H1 (cell line): ENCODE results near the gene BICD1. TPM values are rescaled to one million over a fixed set of nuclear protein-coding genes. Genes with fewer than 3 reads are reported as not detected.

Experiments
- CTCF ChIA-PET: fragments of 300-600 bp; sonication (Branson Sonifier 250); formaldehyde crosslinking; loops from one replicate; lab custom pipeline; 2021; ENCODE audit not compliant: partially characterized antibody; lab: Charles Lee
- POLR2A ChIA-PET: fragments of 300-600 bp; sonication (Branson Sonifier 250); formaldehyde crosslinking; loops from one replicate; lab custom pipeline; 2021; ENCODE audit warnings: inconsistent platforms; ENCODE audit not compliant: partially characterized antibody; lab: Charles Lee
- DNase-seq, 2 experiments: peaks; one replicate each; pipeline versions ENCODE4 v3.0.0 to v3.0.0-alpha.2; 2010 to 2022; ENCODE audit warnings: low spot score in 2 of 2, low read depth in 1 of 2, mixed read lengths in 1 of 2
- FAIRE-seq: peaks from 2 replicates; lab custom pipeline; 2011; peaks lifted over from hg19 to GRCh38; lab: Jason Lieb, UNC
- H2AFZ ChIP-seq: 2 replicates; pipeline ENCODE4 v1.8.1; 2012; ENCODE audit warnings: low read length, inconsistent platforms
- H2AK5ac ChIP-seq: 2 replicates; pipeline ENCODE4 v1.6.1; 2013; ENCODE audit warnings: low read depth, low read length
- H2BK120ac ChIP-seq: replicated peaks from 2 replicates; pipeline ENCODE3; 2013; ENCODE audit warnings: low read depth, low read length, inconsistent platforms
- H2BK12ac ChIP-seq: 2 replicates; pipeline ENCODE4 v1.6.1; 2013; ENCODE audit warnings: low read depth, low read length
- H2BK15ac ChIP-seq: 2 replicates; pipeline ENCODE4 v1.6.1; 2013; ENCODE audit warnings: low read length
- H2BK20ac ChIP-seq: 2 replicates; pipeline ENCODE4 v1.6.1; 2013; ENCODE audit warnings: low read length
- H2BK5ac ChIP-seq: 2 replicates; pipeline ENCODE4 v1.6.1; 2013; ENCODE audit warnings: low read depth, low read length
- H3K14ac ChIP-seq: 2 replicates; pipeline ENCODE4 v1.6.1; 2013; ENCODE audit warnings: inconsistent platforms; ENCODE audit not compliant: insufficient read length
- H3K18ac ChIP-seq: 2 replicates; pipeline ENCODE4 v1.6.1; 2013; ENCODE audit warnings: low read length; ENCODE audit errors: extremely low read depth
- H3K23ac ChIP-seq: 2 replicates; pipeline ENCODE4 v1.6.1; 2013; ENCODE audit warnings: inconsistent platforms; ENCODE audit not compliant: insufficient read length
- H3K23me2 ChIP-seq: 2 replicates; pipeline ENCODE4 v1.6.1; 2013; ENCODE audit warnings: low read depth, low read length
- H3K27ac ChIP-seq: 2 replicates; pipeline ENCODE4 v1.6.1; 2011; ENCODE audit warnings: low read depth, low read length, inconsistent platforms
- H3K27me3 ChIP-seq, 4 experiments: replicated peaks in 1 of 4; 1 replicate in 1 of 4; 2 replicates in 3 of 4; pipeline versions ENCODE4 v1.6.1 to v1.8.1; 2011 to 2013; ENCODE audit warnings: low read length in 3 of 4, mild to moderate bottlenecking in 3 of 4, inconsistent platforms in 2 of 4, mixed read lengths in 2 of 4, moderate library complexity in 1 of 4; ENCODE audit not compliant: control insufficient read depth in 3 of 4, insufficient read depth in 3 of 4; ENCODE audit errors: extremely low read depth in 1 of 4
- H3K36me3 ChIP-seq, 4 experiments: 2 replicates each; pipeline versions ENCODE4 v1.6.1 to v1.8.1; 2011 to 2013; ENCODE audit warnings: mild to moderate bottlenecking in 4 of 4, low read length in 3 of 4, moderate library complexity in 2 of 4, control low read depth in 1 of 4, inconsistent platforms in 1 of 4; ENCODE audit not compliant: insufficient read depth in 4 of 4, control insufficient read depth in 2 of 4
- H3K4ac ChIP-seq: replicated peaks from 2 replicates; pipeline ENCODE3; 2013; ENCODE audit warnings: low read length, low read depth, mixed read lengths, inconsistent platforms; ENCODE audit not compliant: insufficient read length
- H3K4me1 ChIP-seq, 4 experiments: replicated peaks in 1 of 4; 1 replicate in 1 of 4; 2 replicates in 3 of 4; pipeline versions ENCODE4 v1.6.1 to v1.8.1; 2011 to 2013; ENCODE audit warnings: low read length in 3 of 4, inconsistent platforms in 2 of 4, mixed read lengths in 1 of 4; ENCODE audit not compliant: insufficient read depth in 4 of 4, control insufficient read depth in 3 of 4
- H3K4me2 ChIP-seq, 2 experiments: 2 replicates each; pipeline versions ENCODE4 v1.6.1 to v1.8.1; 2011 to 2013; ENCODE audit warnings: low read depth in 2 of 2, low read length in 2 of 2, control low read depth in 1 of 2, inconsistent platforms in 1 of 2, mild to moderate bottlenecking in 1 of 2; ENCODE audit not compliant: insufficient read depth in 1 of 2
- H3K4me3 ChIP-seq, 4 experiments: fragments of 200-600, 300-600 bp in 1 of 4; sonication (generic), shearing (Covaris generic), sonication (Bioruptor Twin) in 1 of 4; 2 replicates each; pipeline versions ENCODE4 v1.5.1 to v1.8.1; 2011 to 2016; ENCODE audit warnings: low read length in 4 of 4, low read depth in 3 of 4, control low read depth in 2 of 4, inconsistent platforms in 2 of 4, mild to moderate bottlenecking in 2 of 4, mixed read lengths in 1 of 4, moderate library complexity in 1 of 4; ENCODE audit not compliant: insufficient read depth in 2 of 4; ENCODE audit errors: extremely low read depth in 1 of 4
- H3K56ac ChIP-seq: replicated peaks from 2 replicates; pipeline ENCODE3; 2013; ENCODE audit warnings: low read depth, mild to moderate bottlenecking, mixed read lengths, low read length, inconsistent platforms; ENCODE audit not compliant: insufficient read length
- H3K79me1 ChIP-seq: 2 replicates; pipeline ENCODE4 v1.6.1; 2013; ENCODE audit warnings: low read depth, low read length, control low read depth
- H3K79me2 ChIP-seq, 2 experiments: 2 replicates each; pipeline versions ENCODE4 v1.6.1 to v1.8.1; 2012 to 2013; ENCODE audit warnings: low read length in 2 of 2, mild to moderate bottlenecking in 2 of 2, inconsistent platforms in 1 of 2; ENCODE audit not compliant: insufficient read depth in 2 of 2, control insufficient read depth in 1 of 2
- H3K9ac ChIP-seq, 4 experiments: replicated peaks in 1 of 4; 1 replicate in 1 of 4; 2 replicates in 3 of 4; pipeline versions ENCODE4 v1.6.1 to v1.8.1; 2011 to 2013; ENCODE audit warnings: low read depth in 3 of 4, low read length in 3 of 4, control low read depth in 2 of 4, mild to moderate bottlenecking in 2 of 4, moderate library complexity in 2 of 4, inconsistent platforms in 1 of 4; ENCODE audit errors: extremely low read depth in 1 of 4
- H3K9me3 ChIP-seq, 2 experiments: 2 replicates each; pipeline versions ENCODE4 v1.6.1 to v1.8.1; 2012 to 2013; ENCODE audit warnings: mild to moderate bottlenecking in 2 of 2, moderate library complexity in 2 of 2, control low read depth in 1 of 2, inconsistent platforms in 1 of 2, low read depth in 1 of 2, low read length in 1 of 2, mixed read lengths in 1 of 2; ENCODE audit not compliant: insufficient read depth in 2 of 2
- H4K20me1 ChIP-seq, 2 experiments: replicated peaks in 1 of 2; 2 replicates each; pipeline versions ENCODE3 to v1.8.1; 2011 to 2013; ENCODE audit warnings: inconsistent platforms in 2 of 2, low read length in 2 of 2, mild to moderate bottlenecking in 1 of 2; ENCODE audit not compliant: insufficient read depth in 2 of 2, control insufficient read depth in 1 of 2
- H4K5ac ChIP-seq: 2 replicates; pipeline ENCODE4 v1.6.1; 2013; ENCODE audit warnings: low read length, low read depth, mixed read lengths, inconsistent platforms; ENCODE audit not compliant: insufficient read length
- H4K8ac ChIP-seq: 2 replicates; pipeline ENCODE4 v1.8.0; 2013; ENCODE audit warnings: mild to moderate bottlenecking, moderate library complexity, low read length, inconsistent platforms; ENCODE audit not compliant: insufficient read depth; ENCODE audit errors: extremely low read depth
- H4K91ac ChIP-seq: replicated peaks from 2 replicates; pipeline ENCODE3; 2013; ENCODE audit warnings: low read length, mixed read lengths, inconsistent platforms; ENCODE audit not compliant: insufficient read length
- ASH2L ChIP-seq: fragments of 200-600, 300-600 bp; sonication (generic); IDR thresholded peaks from one replicate; pipeline ENCODE4 v1.7.1; 2017; ENCODE audit warnings: low read length
- BACH1 ChIP-seq: IDR thresholded peaks from 2 replicates; pipeline ENCODE4 v1.6.1; 2012; ENCODE audit warnings: low read length, improper control_type of control experiment
- BRCA1 ChIP-seq: IDR thresholded peaks from 2 replicates; pipeline ENCODE4 v1.6.1; 2012; ENCODE audit warnings: low read depth, low read length, improper control_type of control experiment
- CTBP2 ChIP-seq: IDR thresholded peaks from 2 replicates; pipeline ENCODE4 v1.7.0; 2011; ENCODE audit warnings: borderline replicate concordance, mild to moderate bottlenecking, moderate library complexity, mixed read lengths, low read length; ENCODE audit not compliant: insufficient read depth, insufficient read length
- POLR2AphosphoS5 ChIP-seq: IDR thresholded peaks from 2 replicates; pipeline ENCODE4 v1.6.1; 2011; ENCODE audit warnings: low read depth, low read length
- RNF2 ChIP-seq: fragments of 200-900, 300-1000 bp; sonication (generic); IDR thresholded peaks from 2 replicates; pipeline ENCODE4 v1.7.1; 2016; ENCODE audit warnings: borderline replicate concordance, low read depth, mild to moderate bottlenecking, antibody characterized with exemption, low read length; ENCODE audit not compliant: poor library complexity, severe bottlenecking; ENCODE audit errors: missing control alignments
- RXRA ChIP-seq: IDR thresholded peaks from 2 replicates; pipeline ENCODE4 v1.6.1; 2011; ENCODE audit warnings: low read depth, mild to moderate bottlenecking, low read length, moderate library complexity; ENCODE audit not compliant: insufficient read depth
- SIRT6 ChIP-seq: IDR thresholded peaks from one replicate; pipeline ENCODE4 v1.7.1; 2012; ENCODE audit warnings: low read length, inconsistent platforms
- TBP ChIP-seq: IDR thresholded peaks from 2 replicates; pipeline ENCODE4 v1.6.1; 2011; ENCODE audit warnings: low read depth, low read length, improper control_type of control experiment
- ZNF274 ChIP-seq: IDR thresholded peaks from 2 replicates; pipeline ENCODE4 v1.7.0; 2012; ENCODE audit warnings: low read length, borderline replicate concordance; ENCODE audit errors: extremely low read depth
- WGBS, 2 experiments: shearing (Covaris generic) in 1 of 2; methylation state at CpG; one replicate each; pipeline versions ENCODE4 v1.1.6 to v1.1.7; 2013 to 2015; ENCODE audit warnings: low lambda C conversion rate in 2 of 2, mixed read lengths in 2 of 2, inconsistent platforms in 1 of 2, low coverage in 1 of 2, missing lambda C conversion rate in 1 of 2; ENCODE audit not compliant: insufficient replicate concordance in 2 of 2, insufficient coverage in 1 of 2, insufficient read length in 1 of 2; ENCODE audit errors: extremely low coverage in 1 of 2, missing lambda C conversion rate in 1 of 2; 5-methylcytosine and 5-hydroxymethylcytosine counted together
- polyA plus RNA-seq, 7 experiments: library from polyadenylated mRNA; depleted of rRNA in 3 of 7; stranded (reverse) in 5 of 7; unstranded in 2 of 7; fragments of >200 nt in 5 of 7; fragments of 200-250 nt in 2 of 7; gene quantifications; 1 replicate in 5 of 7; 2 replicates in 1 of 7; 4 replicates in 1 of 7; pipeline versions ENCODE4 v1.2.1 to v1.2.3, GENCODE V29; 2011 to 2013; ENCODE audit warnings: missing spikeins in 2 of 7, mixed read lengths in 2 of 7
- total RNA-seq: library from RNA; stranded (reverse); fragmentation: NEBNext Ultra II Directional; extraction: Animal tissue kit (Norgen Biotek cat#: 25700); gene quantifications from 2 replicates; pipeline ENCODE4 v1.2.1, GENCODE V29; 2021

Gene BICD1
- total and polyA plus RNA-seq, 2 of the 8 experiments (the other 6 are each of a cell fraction or from before 2014, with no cell fraction given): 34.1 to 58.4 TPM

GRCh38 chr12:32217354-32218310 is 111.0 kb downstream of the BICD1 start:
- Histone ChIP-seq H3K27ac (no peak overlapping the region), H3K4me2 (no peak overlapping the region), H3K4me1 (no peaks in the 10 kb centered on the region), H3K23ac (no peak overlapping the region), H3K79me2 (peaks cover 0 to 20% of the 10 kb centered on the region in 2 experiments; a peak in 1 of 4 replicates), H2BK5ac (no peak overlapping the region), H2AK5ac (no peak overlapping the region), H3K4ac (no peak overlapping the region), H2BK15ac (no peak overlapping the region), H3K14ac (no peak overlapping the region), H3K36me3 (peaks cover 4 to 42% (median 23%) of the 10 kb centered on the region in 4 experiments; a peak in 7 of 8 replicates), H2BK20ac (no peak overlapping the region), H3K4me3 (no peak overlapping the region), H3K79me1 (peaks cover 3% of the 10 kb centered on the region; the same call in 1 of the 2 replicates), H3K23me2 (no peaks in the 10 kb centered on the region), H2BK120ac (no peak overlapping the region), H3K27me3 (no peaks in the 10 kb centered on the region), H4K20me1 (no peaks in the 10 kb centered on the region), H3K56ac (no peak overlapping the region), H4K5ac (no peak overlapping the region), H2BK12ac (no peak overlapping the region), H3K9me3 (no peaks in the 10 kb centered on the region), H4K8ac (no peak overlapping the region), H2AFZ (no peak overlapping the region), H3K18ac (no peak overlapping the region), H3K9ac (no peak overlapping the region), H4K91ac (no peak overlapping the region)
- ChIA-PET CTCF (no interaction called here), POLR2A (interaction anchor here (1.4 kb wide), 1 partner anchor 9 kb away, joined by 3 read pairs; no protein-coding TSS in a partner anchor)
- no peak for FAIRE-seq
- 94% methylated on average over 10 of the region's 10 CpGs; no CpG with 5 or more reads in 1 of the 2 experiments for WGBS, 2 experiments
- DNase-seq: no peak
- TF ChIP-seq CTBP2: no peak
- TF ChIP-seq BACH1: no peak
- no peak for TF ChIP-seq RXRA
- TF ChIP-seq ZNF274: no peak
- TF ChIP-seq SIRT6: no peak
- no peak for TF ChIP-seq POLR2AphosphoS5
- no peak for TF ChIP-seq ASH2L
- TF ChIP-seq TBP: no peak
- TF ChIP-seq RNF2: no peak
- no peak for TF ChIP-seq BRCA1
